GM12891 (cell line): ENCODE data around the gene MAVS.

Experiments
- PAX5 ChIP-seq: IDR thresholded peaks from 2 replicates; pipeline ENCODE4 v1.6.1; 2011; ENCODE audit warnings: low read length, moderate library complexity, mild to moderate bottlenecking; ENCODE audit not compliant: insufficient read depth, severe bottlenecking
- POLR2A ChIP-seq: IDR thresholded peaks from 2 replicates; pipeline ENCODE4 v1.6.1; 2011; ENCODE audit warnings: low read depth, low read length, control low read depth
- POLR2AphosphoS5 ChIP-seq: IDR thresholded peaks from 2 replicates; pipeline ENCODE4 v1.6.1; 2011; ENCODE audit warnings: low read depth, low read length, control low read depth
- SPI1 ChIP-seq: IDR thresholded peaks from 2 replicates; pipeline ENCODE4 v1.6.1; 2011; ENCODE audit warnings: low read depth, low read length, control low read depth
- TAF1 ChIP-seq: IDR thresholded peaks from 2 replicates; pipeline ENCODE4 v1.6.1; 2011; ENCODE audit warnings: low read depth, low read length, control low read depth

DNA sequence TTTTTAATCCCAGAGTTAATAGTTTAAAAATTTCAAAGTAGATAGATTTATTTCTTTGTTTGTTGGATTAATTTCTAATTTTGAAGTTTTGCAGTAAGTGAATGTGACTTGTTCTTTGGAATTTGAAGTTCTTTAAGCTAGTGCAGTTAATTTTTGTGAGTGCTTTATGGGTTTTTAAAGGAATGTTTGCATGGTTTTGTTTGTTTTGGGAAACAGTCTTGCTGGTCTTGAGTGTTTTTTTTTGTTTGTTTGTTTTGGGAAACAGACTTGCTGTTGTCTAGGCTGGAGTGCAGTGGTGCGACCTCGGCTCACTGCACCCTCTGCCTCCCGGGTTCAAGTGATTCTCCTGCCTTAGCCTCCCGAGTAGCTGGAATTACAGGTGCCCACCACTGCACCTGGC, 52.0 kb downstream of the MAVS start:
- TF ChIP-seq POLR2AphosphoS5 (no peak), POLR2A (no peak), SPI1 (no peak), TAF1 (no peak), PAX5 (no peak)
